GM23248 (cell line): ENCODE results near the gene ZNF213.

ENCODE experiments used
- EZH2 ChIP-seq: fragments of 200-600 bp; sonication (generic); IDR thresholded peaks from 2 replicates; pipeline ENCODE4 v1.6.1; 2018; ENCODE audit warnings: antibody characterized with exemption, mild to moderate bottlenecking; ENCODE audit not compliant: insufficient read depth, poor library complexity, severe bottlenecking
- EZH2phosphoT487 ChIP-seq: fragments of 200-600 bp; sonication (generic); IDR thresholded peaks from 2 replicates; pipeline ENCODE4 v1.6.1; 2018; ENCODE audit warnings: antibody characterized with exemption, moderate library complexity, mild to moderate bottlenecking, low read depth; ENCODE audit not compliant: insufficient read depth

DNA sequence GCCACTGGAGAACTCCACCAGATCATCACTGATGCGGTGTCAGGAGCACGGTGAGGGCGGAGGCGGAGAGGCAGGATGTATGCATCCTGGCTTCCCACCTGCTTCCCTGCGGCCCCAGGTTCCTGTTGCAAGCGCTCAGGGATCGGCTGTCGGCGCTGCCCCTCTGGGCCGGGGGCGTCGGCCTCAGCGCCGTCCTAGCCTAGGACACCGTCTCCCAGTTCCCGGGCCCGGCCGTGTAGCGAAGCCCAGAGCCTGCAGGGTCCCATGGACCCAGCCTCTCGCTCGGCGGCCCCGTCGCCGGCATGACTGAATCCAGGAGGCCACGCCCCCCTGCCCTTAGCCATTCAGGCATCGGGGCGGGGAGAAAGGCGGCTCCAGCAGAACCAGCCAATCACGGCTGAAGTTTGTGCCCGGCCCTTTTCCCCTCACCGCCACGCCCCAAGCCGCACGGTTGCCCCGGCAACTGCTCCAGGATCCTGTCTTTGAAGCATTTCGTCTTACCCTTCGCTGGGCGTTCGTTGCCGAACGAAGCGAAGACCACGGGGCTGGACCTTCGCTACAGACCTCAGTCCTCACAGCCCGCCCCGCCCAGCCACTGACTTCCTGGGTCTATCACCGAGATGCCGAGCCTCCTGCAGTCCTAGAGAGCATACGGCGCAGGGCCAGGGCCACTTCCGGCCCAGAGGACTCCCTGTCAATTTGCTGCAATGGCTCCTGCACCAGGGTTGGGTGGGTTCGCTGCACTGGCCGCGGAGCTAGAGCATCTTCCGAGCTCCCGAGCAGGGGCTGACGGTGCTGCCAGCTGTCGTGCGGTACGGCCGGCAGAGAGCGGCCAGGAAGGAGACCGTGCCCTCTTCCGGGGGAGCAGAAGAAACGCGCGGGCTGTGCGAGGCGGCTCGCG is 10.6 kb upstream of the ZNF213 start:
- TF ChIP-seq EZH2: no peak
- TF ChIP-seq EZH2phosphoT487: no peak
